ENCODE results near the gene KRT222.

GRCh38 chr17:40703652-40704051 is 38.7 kb upstream of the KRT222 start, which contains the start of gene KRT24:
- no peak for TF ChIP-seq CTCF (IDR thresholded peaks at IDR 0.05)
- no peak for TF ChIP-seq POLR2A (IDR thresholded peaks at IDR 0.05)
- TF ChIP-seq POLR2AphosphoS5 (IDR thresholded peaks at IDR 0.05): no peak
